Left lung (tissue), 10 donors: ENCODE measurements around the gene FRYL. TPM values are rescaled to one million over a fixed set of nuclear protein-coding genes. Genes with fewer than 3 reads are reported as not detected.

ENCODE experiments used
- ATAC-seq: fragments of 200-7000 bp; cut with Tn5 transposase; one replicate; pipeline ENCODE4 v1.9.1; 2020; ENCODE audit warnings: moderate library complexity
- DNase-seq, 4 donors: peaks; one replicate each; pipeline ENCODE4 v3.0.0-alpha.2; 2013 to 2020
- H3K27ac ChIP-seq, 2 donors: fragments of 200-600 bp; sonication (generic) in 1 of 2; one replicate each; pipeline versions ENCODE4 v1.5.0 to v1.8.0; 2020 to 2021
- H3K27me3 ChIP-seq, 2 donors: fragments of 200-600 bp; sonication (generic) in 1 of 2; one replicate each; pipeline versions ENCODE4 v1.5.0 to v1.8.0; 2020 to 2021
- H3K36me3 ChIP-seq, 2 donors: fragments of 200-600 bp; sonication (generic) in 1 of 2; one replicate each; pipeline versions ENCODE4 v1.5.0 to v1.8.0; 2020 to 2021
- H3K4me1 ChIP-seq, 2 donors: fragments of 200-600 bp; one replicate each; pipeline ENCODE4 v1.8.0; 2021
- H3K4me3 ChIP-seq, 2 donors: fragments of 200-600 bp; sonication (generic) in 1 of 2; one replicate each; pipeline versions ENCODE4 v1.5.0 to v1.8.0; 2020 to 2021; ENCODE audit warnings: mild to moderate bottlenecking in 1 of 2
- H3K9me3 ChIP-seq, 2 donors: fragments of 200-600 bp; sonication (generic) in 1 of 2; one replicate each; pipeline versions ENCODE4 v1.5.0 to v1.8.0; 2020 to 2021
- intact Hi-C, 2 donors: fragments of 100-400 bp; cut with DNase I; formaldehyde crosslinking; loops; one replicate each; pipeline versions ENCODE4 v1.11.2 to v1.14.2; 2022
- polyA plus RNA-seq, 6 donors: library from polyadenylated mRNA; unstranded; fragments of 120-200 nt; gene quantifications; one replicate each; pipeline ENCODE4 v1.2.1, GENCODE V29; 2013; ENCODE audit not compliant: insufficient read length in 6 of 6
- total RNA-seq, 2 donors: library from RNA; stranded (reverse); fragmentation: NEBNext Ultra II Directional; extraction: Animal tissue kit (Norgen Biotek cat#: 25700); gene quantifications; one replicate each; pipeline ENCODE4 v1.2.1, GENCODE V29; 2021
- TF ChIP-seq, protein P1 (sequence below), 2 donors: fragments of 200-600 bp; sonication (generic) in 1 of 2; IDR thresholded peaks; one replicate each; pipeline versions ENCODE4 v1.5.0 to v1.8.0; 2021; ENCODE audit warnings: antibody characterized with exemption in 2 of 2
- donor health status: DM: no; HTN: yes; CAD: no.
- donor health status: DM: no; HTN: no; CAD: no.

The FRYL gene
- total and polyA plus RNA-seq, 8 donors = 41.9 to 72.7 (median 50.3) TPM

DNA sequence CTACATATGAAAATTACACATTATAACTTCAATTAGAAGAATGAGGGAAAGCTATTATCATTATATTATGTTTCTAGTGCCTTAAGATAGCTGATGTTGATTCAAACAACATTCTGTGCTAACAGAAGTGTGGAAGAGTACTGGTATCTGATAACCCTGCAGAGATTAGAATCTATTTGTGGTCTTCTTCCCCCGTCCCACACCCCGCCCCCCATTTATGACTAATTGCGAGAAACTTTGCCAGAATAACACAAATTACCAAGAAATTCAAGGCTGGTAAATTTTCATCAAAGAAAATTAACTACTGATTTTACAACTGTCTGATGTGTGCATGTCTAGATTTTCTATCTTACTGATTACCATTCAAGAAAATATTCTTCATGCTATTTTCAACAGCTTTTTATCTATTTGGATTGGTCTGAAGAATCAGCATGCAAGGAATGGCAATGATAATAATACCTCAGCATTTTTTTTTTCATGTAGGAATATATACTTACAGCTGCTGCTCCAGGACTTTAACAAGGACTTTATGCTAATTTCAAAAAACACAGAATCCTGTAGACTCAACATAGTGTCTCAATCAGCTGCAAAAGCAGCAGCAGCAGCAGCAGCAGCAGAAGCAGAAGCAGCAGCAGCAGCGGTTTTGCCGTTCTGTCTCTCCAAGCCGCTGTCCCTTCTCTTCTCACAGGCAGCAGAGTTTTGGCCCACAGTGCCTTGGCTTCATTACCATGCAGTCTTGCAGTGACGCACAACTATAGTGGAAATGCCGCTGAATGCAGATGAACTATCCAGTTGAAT lies 126.7 kb downstream of the FRYL start:
- H3K4me1 ChIP-seq = peaks cover 0 to 19% of the 10 kb centered on the region in 2 donors
- intact Hi-C loops = no loop called here
- DNase-seq (peak in 3 of 4 donors; percentile 37 to 85 (median 73)), ATAC-seq (peak; percentile 62)
- H3K27ac ChIP-seq = no peak overlapping the region
- TF ChIP-seq, protein P1, sequence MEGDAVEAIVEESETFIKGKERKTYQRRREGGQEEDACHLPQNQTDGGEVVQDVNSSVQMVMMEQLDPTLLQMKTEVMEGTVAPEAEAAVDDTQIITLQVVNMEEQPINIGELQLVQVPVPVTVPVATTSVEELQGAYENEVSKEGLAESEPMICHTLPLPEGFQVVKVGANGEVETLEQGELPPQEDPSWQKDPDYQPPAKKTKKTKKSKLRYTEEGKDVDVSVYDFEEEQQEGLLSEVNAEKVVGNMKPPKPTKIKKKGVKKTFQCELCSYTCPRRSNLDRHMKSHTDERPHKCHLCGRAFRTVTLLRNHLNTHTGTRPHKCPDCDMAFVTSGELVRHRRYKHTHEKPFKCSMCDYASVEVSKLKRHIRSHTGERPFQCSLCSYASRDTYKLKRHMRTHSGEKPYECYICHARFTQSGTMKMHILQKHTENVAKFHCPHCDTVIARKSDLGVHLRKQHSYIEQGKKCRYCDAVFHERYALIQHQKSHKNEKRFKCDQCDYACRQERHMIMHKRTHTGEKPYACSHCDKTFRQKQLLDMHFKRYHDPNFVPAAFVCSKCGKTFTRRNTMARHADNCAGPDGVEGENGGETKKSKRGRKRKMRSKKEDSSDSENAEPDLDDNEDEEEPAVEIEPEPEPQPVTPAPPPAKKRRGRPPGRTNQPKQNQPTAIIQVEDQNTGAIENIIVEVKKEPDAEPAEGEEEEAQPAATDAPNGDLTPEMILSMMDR (IDR thresholded peaks at IDR 0.05) = no peak
- H3K4me3 ChIP-seq = no peak overlapping the region
- H3K27me3 ChIP-seq = no peaks in the 10 kb centered on the region
- H3K9me3 ChIP-seq = no peaks in the 10 kb centered on the region
- no peaks in the 10 kb centered on the region for H3K36me3 ChIP-seq

- Histone ChIP-seq H3K36me3 (no peaks in the 10 kb centered on the region), H3K27me3 (no peaks in the 10 kb centered on the region), H3K9me3 (no peaks in the 10 kb centered on the region), H3K4me3 (no peak overlapping the region), H3K27ac (no peak overlapping the region), H3K4me1 (peaks cover 0 to 19% of the 10 kb centered on the region in 2 donors)
- TF ChIP-seq, protein P1 (IDR thresholded peaks at IDR 0.05) = no peak
- intact Hi-C loops = no loop called here
- ATAC-seq (no peak), DNase-seq (no peak)
These were observed 128.2 kb downstream of the FRYL start for GRCh38 chr4:48651914-48652313.

- Histone ChIP-seq H3K9me3 (no peaks in the 10 kb centered on the region), H3K36me3 (no peaks in the 10 kb centered on the region), H3K27me3 (no peaks in the 10 kb centered on the region), H3K27ac (no peak overlapping the region), H3K4me3 (no peak overlapping the region), H3K4me1 (peaks cover 0 to 12% of the 10 kb centered on the region in 2 donors)
- ATAC-seq = no peak
- TF ChIP-seq, protein P1 (IDR thresholded peaks at IDR 0.05) = no peak
- DNase-seq = peak in 1 of 4 donors; percentile 39
- intact Hi-C loops = no loop called here
These were observed 130.6 kb downstream of the FRYL start for GRCh38 chr4:48649505-48649904.

DNA sequence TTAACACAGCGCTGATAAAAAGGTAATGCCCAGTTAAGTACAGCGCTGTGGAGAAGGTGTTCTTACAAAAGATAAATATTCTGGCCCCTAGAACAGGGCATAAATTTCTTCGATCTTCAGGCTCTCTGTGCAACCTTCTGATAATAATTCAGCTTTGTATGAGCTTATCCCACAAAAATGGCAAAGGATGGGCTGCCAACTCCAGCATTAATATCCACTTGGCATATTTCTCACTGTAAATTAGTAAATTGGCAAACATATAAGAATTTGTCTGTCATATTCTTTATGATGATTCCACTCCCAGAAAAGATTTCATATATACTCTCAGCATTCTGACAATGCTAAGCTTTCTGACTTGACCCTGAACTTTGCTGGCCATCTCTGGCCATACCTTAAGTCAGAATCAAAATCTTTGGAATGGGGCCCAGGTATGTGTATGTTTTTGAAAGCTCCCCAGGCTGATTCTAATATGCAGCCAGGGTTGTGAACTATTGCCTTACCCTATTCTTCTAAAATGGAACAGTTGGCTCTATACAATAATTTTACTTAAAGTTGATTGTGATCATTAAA lies 134.8 kb downstream of the FRYL start:
- intact Hi-C loops = no loop called here
- Histone ChIP-seq H3K27ac (no peak overlapping the region), H3K36me3 (no peaks in the 10 kb centered on the region), H3K9me3 (no peaks in the 10 kb centered on the region), H3K4me1 (peaks cover 0 to 15% of the 10 kb centered on the region in 2 donors), H3K4me3 (no peak overlapping the region), H3K27me3 (no peaks in the 10 kb centered on the region)
- ATAC-seq (no peak), DNase-seq (no peak)
- TF ChIP-seq, protein P1 (IDR thresholded peaks at IDR 0.05) = no peak
